ENCODE data around the gene GABRG3. TPM values are rescaled to one million over a fixed set of nuclear protein-coding genes. Genes with fewer than 3 reads are reported as not detected.

Gene GABRG3
- total and polyA plus RNA-seq, 9 of the 15 experiments (the other 6 are each of a cell fraction or from before 2014, with no cell fraction given) = 4.0 to 15.1 (median 11.2) TPM

- no peaks in the 10 kb centered on the region for H3K36me3 ChIP-seq (ENCODE audit: control insufficient read depth, insufficient read depth, low read length)
- no peak for FAIRE-seq
- H3K4me1 ChIP-seq (replicated peaks in 1 of 2; ENCODE audit: control insufficient read depth in 2 of 2, insufficient read depth in 2 of 2, low read length in 2 of 2) = peaks cover 0 to 32% of the 10 kb centered on the region in 2 experiments; a peak in 3 of 5 replicates
- BruUV-seq (replicated peaks) = no TSS peak
- no peak overlapping the region for H3K9ac ChIP-seq (ENCODE audit: insufficient read depth in 1 of 2, low read depth in 2 of 2, low read length in 2 of 2)
- H2AFZ ChIP-seq (ENCODE audit: low read depth, low read length) = no peak overlapping the region
- CTCF ChIA-PET (ENCODE audit: low intra/inter-chr PET ratio) = no interaction called here
- 14% methylated on average over 5 of the region's 5 CpGs for WGBS (ENCODE audit: insufficient coverage, low coverage, missing lambda C conversion rate)
- H3K79me2 ChIP-seq (ENCODE audit: control insufficient read depth, insufficient read depth, low read length) = peaks cover 77% of the 10 kb centered on the region
- no peak overlapping the region for H3K4me2 ChIP-seq (ENCODE audit: insufficient read depth, low read length)
- intact Hi-C loops (cut with micrococcal nuclease) = no loop called here
- POLR2A ChIA-PET = interaction anchor here (2.4 kb wide), 1 partner anchor 13 kb away, joined by 11 read pairs; no protein-coding TSS in a partner anchor
- no peak overlapping the region for H3K4me3 ChIP-seq
- H3K27me3 ChIP-seq (ENCODE audit: control insufficient read depth in 2 of 2, insufficient read depth in 2 of 2, low read length in 2 of 2) = no peaks in the 10 kb centered on the region
- no peaks in the 10 kb centered on the region for H3K9me3 ChIP-seq (replicated peaks; ENCODE audit: control insufficient read depth, insufficient read depth, low read depth, low read length)
- no peak overlapping the region for H3K27ac ChIP-seq (ENCODE audit: extremely low read depth, low read depth, low read length)
- in situ Hi-C loops (cut with MboI) = no loop called here
- H3K9me1 ChIP-seq (ENCODE audit: control insufficient read depth, insufficient read depth, low read length) = no peaks in the 10 kb centered on the region
- no peaks in the 10 kb centered on the region for H4K20me1 ChIP-seq (replicated peaks; ENCODE audit: control insufficient read depth, insufficient read depth, low read length)
- TF ChIP-seq MGA (IDR thresholded peaks at IDR 0.05) (peak; percentile 43; the same call in 1 of the 2 replicates), ID3 (CRISPR knock-in tag; IDR thresholded peaks at IDR 0.05) (no peak), ID3 (tag; IDR thresholded peaks at IDR 0.05) (no peak), PTBP1 (IDR thresholded peaks at IDR 0.05; ENCODE audit: low read depth, low read length) (no peak), PRPF4 (IDR thresholded peaks at IDR 0.05; ENCODE audit: insufficient read depth, low read depth, low read length, poor library complexity, severe bottlenecking) (no peak), SMARCE1 (IDR thresholded peaks at IDR 0.05) (no peak), ZNF140 (CRISPR knock-in tag; IDR thresholded peaks at IDR 0.05) (no peak), MAX (CRISPR knock-in tag; IDR thresholded peaks at IDR 0.05) (no peak)
- ATAC-seq = peak; percentile 16; the same call in 2 of the 3 replicates
- peak in 1 of 4 experiments; percentile 23 for DNase-seq (ENCODE audit: extremely low read depth in 1 of 4, low spot score in 3 of 4)
Measured at GRCh38 chr15:27137127-27137526, 166.1 kb downstream of the GABRG3 start.

All from K562 (cell line).